Tongue (tissue), 2 donors: Measurements from ENCODE around the gene PIK3C2G. TPM values are rescaled to one million over a fixed set of nuclear protein-coding genes. Genes with fewer than 3 reads are reported as not detected.
"Not testable (repeated sequence)": the region's sequence is repeated elsewhere in the genome, so short reads cannot be mapped to it uniquely, and the experiment has no call there.

Source experiments
- DNase-seq: peaks from one replicate; pipeline ENCODE4 v3.0.0-alpha.2; 2015
- total RNA-seq: library from RNA; depleted of rRNA; stranded (reverse); fragments of >200 nt; gene quantifications from one replicate; pipeline ENCODE4 v1.2.3, GENCODE V29; 2014

The PIK3C2G gene, protein sequence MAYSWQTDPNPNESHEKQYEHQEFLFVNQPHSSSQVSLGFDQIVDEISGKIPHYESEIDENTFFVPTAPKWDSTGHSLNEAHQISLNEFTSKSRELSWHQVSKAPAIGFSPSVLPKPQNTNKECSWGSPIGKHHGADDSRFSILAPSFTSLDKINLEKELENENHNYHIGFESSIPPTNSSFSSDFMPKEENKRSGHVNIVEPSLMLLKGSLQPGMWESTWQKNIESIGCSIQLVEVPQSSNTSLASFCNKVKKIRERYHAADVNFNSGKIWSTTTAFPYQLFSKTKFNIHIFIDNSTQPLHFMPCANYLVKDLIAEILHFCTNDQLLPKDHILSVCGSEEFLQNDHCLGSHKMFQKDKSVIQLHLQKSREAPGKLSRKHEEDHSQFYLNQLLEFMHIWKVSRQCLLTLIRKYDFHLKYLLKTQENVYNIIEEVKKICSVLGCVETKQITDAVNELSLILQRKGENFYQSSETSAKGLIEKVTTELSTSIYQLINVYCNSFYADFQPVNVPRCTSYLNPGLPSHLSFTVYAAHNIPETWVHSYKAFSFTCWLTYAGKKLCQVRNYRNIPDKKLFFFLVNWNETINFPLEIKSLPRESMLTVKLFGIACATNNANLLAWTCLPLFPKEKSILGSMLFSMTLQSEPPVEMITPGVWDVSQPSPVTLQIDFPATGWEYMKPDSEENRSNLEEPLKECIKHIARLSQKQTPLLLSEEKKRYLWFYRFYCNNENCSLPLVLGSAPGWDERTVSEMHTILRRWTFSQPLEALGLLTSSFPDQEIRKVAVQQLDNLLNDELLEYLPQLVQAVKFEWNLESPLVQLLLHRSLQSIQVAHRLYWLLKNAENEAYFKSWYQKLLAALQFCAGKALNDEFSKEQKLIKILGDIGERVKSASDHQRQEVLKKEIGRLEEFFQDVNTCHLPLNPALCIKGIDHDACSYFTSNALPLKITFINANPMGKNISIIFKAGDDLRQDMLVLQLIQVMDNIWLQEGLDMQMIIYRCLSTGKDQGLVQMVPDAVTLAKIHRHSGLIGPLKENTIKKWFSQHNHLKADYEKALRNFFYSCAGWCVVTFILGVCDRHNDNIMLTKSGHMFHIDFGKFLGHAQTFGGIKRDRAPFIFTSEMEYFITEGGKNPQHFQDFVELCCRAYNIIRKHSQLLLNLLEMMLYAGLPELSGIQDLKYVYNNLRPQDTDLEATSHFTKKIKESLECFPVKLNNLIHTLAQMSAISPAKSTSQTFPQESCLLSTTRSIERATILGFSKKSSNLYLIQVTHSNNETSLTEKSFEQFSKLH (N-terminal part only)
- 3.6 TPM for total RNA-seq

DNA sequence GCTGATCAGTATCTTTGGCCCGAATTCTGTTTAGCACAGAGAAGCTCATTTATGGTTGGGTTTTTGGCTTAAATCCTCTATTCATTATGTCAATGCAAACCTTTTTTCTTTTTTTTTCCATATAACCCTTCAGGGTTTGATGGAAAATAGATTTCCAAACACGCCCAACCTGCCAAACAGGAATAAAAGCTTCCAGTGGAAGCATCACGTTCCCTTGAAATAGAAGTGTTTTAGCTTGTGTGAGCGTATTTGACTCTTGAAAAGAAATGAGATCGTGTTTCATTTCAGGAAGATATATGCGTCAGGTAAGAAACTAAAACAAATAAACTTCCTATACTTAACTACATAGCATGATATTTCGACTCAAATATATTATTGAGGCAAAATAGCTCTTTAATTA is at the start of gene PIK3C2G:
PIK3C2G (plus strand) TSS at position 246 of the 400 bp plus-strand sequence. CDS start 20,564 bp downstream, outside the sequence.
- DNase-seq, result peak; percentile 70

DNA sequence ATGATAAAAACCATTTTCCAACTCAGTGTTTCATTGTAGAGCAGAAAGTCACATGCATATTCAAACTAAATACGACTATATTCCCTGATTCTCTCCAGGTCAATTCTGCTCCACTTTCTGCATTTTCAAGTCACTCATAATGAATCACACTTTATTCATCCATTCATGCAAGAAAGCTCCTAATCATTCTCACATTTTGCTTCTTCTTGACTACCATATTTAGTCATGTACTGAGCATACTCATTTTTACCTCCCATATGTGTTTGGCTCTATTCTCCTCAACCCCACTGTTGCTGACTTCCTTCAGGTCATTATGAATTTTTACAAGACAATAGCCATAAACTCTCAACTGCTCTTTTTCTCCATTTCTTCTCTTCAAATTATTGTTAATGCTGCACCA is 43.4 kb upstream of the PIK3C2G start:
- no peak for DNase-seq

DNA sequence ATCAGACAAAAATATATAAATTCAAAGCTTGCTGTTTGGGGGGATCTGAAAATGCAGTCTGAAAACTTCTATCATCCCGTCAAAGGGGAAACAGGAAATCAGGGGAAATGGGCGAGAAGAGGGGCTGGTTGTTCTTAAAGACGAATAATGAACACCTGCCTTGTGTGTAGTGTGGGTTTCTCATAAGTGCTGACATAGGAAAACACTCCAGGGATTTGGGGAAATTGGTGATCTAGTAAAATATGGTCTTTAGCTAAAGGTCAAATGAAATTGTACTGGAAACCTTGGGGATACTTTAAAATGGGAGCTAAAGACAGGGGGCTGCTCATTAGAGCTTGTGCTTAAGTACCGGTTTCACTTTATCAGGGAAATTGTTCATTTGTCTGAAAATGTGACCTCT is 39.6 kb upstream of the PIK3C2G start:
- no peak for DNase-seq

DNA sequence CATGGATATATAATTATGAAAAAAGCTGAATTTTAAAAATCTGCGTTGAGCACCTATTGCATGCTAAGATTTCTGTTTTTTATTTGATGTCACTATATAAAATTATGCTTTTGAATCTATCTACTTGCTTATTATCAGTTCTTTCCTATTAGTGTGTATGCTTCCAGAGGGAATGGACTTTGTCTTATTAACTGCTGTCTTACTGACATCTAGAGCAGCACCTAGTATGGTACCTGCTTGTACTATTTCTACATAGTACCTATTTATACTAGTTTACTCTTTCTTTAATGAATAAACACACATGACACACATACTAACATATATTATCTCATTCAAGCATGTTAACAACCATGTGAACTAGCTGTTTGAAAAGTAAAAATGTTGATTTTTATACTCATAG is 38.6 kb upstream of the PIK3C2G start:
- DNase-seq, result no peak

DNA sequence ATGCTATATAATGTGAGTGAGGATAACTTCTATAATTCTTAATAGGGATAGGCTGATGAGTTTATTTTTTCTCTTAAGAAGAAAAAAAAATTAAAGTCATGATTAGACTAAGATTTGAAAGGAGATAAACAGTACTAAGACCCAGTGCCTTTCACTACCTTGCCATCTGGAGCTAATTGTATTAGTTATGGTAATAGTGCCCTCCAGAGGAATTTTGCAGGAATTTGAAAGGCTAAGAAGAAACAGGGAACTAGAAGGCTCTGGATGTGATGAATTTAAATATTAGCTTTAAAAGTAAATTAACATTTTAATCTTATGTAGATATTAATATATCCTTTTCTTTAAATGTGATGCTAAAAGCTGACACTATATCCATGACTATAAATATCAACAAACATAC is 36.6 kb upstream of the PIK3C2G start:
- DNase-seq, result peak; percentile 41

DNA sequence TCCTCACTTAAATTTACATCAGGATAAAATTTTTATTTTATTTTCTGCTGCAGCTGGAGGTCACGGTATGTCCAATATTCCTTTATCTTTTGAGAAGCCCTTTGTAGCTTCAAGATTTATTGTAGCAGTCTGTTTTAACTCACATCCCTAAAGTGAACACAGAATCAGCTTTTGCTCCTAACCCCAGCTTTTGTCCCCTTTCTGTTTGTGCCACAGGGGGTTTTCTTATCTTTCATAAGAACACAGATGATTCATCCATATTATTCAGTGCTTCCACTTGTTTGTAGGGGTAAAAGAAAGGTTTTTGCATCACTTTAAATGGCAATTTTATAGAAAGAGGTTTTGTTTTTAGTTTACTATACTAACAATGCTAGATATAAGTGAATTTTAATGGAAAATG is 21.8 kb upstream of the PIK3C2G start:
- DNase-seq, result no peak

DNA sequence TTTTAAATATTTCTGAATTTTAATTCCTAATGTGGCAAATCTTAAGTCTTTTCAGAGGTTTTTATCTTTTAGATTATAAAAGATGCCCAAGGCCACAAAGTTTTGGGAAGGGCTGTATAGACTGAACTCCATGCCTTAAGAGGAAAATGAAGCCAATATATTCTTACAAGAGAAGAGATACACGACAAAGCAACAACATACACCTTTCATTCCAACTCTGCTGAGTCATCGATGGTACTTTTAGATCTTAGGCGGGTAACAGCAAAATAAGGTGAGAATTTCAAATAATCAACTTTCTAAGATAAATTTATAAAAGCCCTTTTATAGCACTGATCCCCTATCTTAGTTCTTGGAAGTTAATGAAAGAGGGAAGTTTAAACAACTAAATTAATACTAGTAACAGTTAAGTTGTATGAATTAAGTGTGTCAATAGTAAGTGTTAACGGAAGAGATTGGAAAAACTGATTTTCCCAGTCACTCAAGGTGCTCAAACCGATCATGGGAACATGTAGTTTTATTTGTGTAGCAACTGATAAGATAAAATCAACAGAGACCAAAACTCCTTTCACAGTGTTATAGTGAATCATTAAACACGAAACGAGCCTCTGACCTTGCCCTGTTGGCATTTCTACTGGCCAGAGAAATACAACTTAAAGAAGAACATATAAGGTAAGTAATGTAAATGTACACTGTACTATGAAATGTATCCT is 18.8 kb upstream of the PIK3C2G start:
- DNase-seq, result no peak

DNA sequence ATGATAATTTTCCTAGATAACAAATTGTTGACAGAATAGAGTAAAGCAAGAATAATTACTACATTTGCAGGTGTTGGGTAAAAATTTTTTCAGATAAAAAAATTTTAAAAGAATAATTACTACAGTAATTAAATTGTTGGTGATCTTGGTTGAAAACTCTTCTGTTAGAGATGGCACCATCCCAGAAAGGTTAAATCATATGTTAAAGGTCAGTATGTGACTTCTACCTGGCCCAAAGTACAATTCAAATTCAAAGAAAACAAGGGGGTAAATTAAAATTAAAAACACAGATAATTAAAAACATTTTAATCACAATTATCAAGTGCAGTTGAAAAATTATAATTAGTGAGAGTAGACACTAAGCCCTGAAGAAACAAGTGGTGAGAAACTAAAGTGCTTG is 18.1 kb upstream of the PIK3C2G start:
- DNase-seq, result no peak

DNA sequence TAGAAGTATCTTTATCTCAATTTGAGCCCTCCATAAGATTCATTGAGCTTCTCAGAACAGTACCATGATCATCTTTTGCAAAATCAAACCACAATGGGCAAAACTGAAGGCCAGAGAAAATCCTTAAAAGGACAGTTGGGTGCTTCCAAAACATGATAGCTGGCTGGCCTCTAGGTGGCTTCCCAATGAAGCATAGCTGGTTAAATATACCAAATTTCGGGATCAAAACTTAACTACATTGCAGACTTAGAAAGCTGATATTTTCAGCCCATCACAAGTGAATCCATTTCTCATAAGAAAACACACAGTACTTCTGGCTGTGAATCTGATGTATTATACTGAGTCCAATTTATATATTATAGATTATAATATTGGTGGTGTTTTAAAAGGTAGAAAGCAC is 15.3 kb upstream of the PIK3C2G start:
- no peak for DNase-seq

DNA sequence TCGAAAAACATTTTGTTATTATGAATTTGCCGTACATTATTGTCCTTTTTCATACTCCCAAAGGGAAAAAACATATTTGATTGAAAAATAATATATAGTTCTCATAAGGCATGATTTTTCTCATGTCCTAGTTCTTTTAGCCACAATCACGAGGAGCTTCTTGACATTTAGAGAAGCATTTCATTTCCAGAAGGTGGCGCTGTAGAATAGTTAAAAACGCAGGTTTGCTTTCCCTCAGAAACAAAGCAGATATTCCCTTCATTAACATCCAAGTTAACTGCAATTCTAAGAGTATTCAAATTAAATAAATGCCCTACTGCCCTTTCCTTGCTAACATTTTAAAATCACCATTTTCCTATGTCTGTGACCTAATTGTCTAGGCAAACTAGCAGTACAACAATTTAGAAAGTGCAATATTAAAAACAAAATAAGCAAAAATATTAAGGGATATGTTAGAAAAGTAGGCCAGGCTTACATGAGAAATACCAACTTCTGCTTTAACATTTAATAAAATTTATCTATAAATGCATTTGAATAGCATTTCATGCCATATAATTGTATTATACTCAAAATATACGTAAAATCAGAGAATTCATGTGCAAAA is 10.9 kb upstream of the PIK3C2G start:
- peak; percentile 91 for DNase-seq

DNA sequence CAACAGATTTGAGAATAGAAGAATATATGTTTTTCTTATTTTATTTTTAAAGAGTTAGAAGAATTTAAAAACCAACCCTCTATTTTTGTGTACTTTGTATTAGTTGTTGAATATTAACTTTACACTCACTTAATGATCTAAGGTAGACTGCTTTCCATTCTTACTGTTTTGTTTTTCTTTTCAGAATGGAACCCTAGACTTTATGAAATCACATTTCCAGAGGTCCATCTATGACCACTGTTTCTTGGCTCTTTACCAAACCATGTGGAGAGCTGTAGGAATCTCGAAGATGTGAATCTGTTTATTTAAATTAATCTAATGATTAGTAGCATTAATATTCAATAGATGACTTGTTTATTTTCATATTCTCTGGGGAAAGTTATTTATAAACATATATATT is 7.2 kb upstream of the PIK3C2G start:
- no peak for DNase-seq

DNA sequence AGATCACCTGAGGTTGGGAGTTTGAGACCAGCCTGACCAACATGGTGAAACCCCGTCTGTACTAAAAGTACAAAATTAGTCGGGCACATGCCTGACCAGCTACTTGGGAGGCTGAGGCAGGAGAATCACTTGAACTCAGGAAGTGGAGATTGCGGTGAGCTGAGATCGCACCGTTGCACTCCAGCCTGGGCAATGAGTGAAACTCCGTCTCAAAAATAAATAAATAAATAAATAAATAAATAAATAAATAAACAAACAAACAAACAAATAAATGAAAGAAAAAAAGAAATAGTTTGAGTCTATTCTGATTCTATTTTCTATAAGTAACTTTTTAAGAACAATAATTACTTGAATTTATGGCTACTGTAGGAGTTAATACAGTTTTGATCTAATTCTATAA is 6.3 kb upstream of the PIK3C2G start:
- DNase-seq, result not testable (repeated sequence)

DNA sequence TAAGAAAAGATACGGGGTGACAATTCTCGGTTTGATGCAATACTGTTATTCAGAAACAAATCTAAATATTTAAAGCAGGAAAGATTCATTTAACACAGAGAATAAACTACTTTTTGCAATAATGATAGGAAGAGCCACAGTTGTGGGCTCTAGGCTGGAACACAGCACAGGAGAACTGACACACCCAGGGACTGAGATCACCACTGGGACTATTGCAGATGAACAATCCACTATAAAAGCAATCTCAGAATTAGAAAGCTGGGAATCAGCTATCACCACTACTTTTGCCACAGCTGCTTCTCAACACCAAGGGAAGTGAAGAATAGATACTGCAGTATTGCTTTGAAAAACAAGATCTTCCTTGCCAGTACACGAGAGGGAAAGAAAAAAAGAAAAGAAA is 4.1 kb upstream of the PIK3C2G start:
- DNase-seq, result no peak

DNA sequence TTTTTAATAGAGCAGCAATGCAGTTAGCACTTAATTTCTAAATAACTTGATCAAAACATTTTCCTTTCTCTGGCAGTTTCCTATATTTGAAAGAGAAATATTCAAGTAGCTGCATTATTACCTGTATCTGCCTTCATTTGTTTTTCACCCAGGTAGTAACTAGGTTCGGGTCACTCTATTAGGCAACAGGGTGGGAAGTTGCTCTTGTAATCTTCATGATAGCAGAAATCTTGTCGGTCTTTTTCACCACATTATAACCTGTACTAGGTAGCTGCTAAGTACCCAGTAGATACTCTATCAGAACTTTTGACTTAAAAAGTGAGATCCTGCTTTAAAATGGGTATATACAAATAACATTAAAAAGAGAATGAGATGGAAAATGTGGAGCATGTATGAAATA is 2.4 kb upstream of the PIK3C2G start:
- DNase-seq, result no peak

DNA sequence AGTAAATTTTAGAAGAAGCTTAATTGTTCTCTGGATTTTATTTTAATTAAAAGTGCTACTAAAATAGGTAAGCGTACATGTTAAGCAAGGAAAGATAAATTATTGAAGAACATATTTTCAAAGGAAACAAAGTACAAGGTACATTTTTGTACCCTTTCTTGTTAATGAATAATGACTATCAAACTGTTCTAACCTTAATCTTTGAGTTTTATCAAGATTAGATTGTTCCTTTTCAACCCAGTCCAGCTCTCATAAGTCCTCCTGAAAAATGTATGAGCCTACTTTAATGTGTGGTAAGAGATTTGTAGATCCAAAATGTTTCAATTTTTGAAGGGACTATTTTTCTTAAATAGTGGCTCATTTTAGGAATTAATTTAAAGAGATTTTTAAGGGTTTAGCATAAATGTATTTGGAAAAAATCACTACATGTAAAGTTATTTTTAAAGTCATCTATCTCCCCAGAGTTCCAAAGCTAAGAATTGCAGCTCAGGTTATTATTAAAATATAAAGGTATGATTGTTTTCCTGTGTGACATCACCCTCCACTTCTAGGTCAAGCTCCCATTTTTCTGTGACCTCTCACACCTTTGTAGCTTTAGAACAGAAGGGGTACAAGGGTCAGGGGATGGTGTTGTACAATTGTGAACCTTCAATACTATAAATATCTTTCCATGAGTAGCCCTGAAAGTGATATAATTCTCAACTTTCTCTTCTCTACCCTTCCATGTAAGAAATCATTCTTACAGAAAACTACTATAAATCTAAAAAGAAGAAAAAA is 1.2 kb upstream of the PIK3C2G start:
- DNase-seq, result no peak

DNA sequence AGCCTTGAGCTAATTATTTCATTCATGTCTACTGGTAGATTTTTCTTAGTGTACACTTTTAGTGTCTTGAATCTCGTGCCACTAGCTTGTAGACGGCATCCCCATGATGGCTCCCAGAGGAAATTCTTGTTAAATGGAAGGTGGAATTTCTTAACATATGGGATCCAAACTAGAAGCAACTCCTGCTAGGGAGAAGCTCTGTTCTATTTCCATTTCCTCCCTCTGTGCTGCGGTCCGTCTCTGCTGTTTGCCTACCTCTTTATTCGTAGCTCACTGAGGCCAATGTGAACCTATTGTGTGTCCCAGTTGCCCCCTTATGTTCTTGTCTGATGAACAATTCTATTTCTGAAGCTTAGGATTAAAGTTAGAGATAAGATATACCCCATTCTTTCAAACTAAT is 588 bp downstream of the PIK3C2G start:
- no peak for DNase-seq

DNA sequence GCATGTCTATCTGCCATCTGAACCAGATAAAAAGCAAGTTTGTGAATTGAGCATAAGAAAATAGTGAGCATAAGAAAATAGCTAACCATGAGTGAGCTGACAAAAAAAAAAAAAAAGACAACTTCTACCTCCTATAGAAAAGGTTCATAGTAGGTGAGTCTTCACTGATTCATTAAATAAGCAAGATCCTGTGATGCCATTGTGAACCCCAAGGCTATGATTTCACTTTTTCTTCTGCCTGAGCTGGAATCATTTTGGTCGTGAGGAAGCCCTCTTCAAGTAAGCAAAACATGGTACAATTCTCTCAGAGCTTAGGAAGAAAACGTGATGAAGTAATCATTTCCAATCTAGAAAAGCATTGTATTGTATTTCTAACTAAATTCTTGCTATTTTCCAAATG is 1.2 kb downstream of the PIK3C2G start:
- DNase-seq, result no peak

DNA sequence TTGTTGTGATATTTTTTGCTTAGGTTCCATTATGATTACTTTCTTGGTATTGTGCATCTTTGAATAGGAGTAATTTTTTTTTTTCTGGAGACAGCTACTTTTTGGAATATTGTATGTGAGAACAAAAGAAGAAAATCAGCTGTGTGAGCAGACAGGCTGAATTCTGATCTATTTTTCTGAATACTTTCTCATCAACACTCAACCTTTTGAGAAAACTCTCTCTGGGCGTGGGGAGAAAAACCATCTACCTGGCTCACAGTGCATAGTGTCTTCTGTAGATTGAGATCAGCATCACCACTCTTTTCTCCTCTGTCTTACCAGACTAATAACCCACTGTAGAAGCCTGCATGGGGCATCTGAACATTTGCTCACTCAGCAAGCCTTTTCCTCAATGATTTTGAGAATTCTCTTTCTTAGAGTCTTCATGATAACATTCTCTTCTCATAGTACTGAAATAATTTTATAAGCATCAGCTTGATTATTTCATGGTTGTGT is 3.3 kb downstream of the PIK3C2G start:
- no peak for DNase-seq

DNA sequence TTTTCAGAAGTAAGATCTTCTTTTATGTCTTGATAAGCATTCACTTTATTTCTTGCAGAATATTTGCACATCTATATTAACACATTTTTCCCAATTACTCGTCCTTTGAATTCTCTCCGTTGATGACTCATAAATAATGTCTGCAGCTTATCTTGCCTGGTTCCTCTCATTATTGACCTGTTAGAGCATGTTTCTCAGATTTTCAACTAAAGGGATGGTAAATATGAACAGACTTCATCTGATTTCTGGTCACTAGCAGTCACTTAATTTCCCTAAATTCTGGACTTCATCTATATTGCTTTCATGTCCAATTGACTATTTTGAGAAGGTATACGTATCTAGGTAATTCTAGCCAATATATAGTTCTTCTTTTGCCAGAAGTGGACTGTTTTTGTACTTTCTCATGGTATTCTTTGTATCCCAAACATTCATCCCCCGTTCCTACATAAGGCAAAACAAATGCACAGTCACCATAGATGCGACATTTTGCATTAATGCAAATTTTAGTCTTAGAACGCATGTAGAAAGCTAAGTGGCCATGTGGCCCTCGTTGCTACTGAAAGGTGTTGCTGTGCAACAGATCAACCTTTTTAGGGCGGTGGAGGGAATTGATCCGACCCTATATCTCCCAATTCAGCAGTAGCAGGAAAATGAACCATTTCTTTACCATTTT is 6.2 kb downstream of the PIK3C2G start:
- DNase-seq, result no peak

DNA sequence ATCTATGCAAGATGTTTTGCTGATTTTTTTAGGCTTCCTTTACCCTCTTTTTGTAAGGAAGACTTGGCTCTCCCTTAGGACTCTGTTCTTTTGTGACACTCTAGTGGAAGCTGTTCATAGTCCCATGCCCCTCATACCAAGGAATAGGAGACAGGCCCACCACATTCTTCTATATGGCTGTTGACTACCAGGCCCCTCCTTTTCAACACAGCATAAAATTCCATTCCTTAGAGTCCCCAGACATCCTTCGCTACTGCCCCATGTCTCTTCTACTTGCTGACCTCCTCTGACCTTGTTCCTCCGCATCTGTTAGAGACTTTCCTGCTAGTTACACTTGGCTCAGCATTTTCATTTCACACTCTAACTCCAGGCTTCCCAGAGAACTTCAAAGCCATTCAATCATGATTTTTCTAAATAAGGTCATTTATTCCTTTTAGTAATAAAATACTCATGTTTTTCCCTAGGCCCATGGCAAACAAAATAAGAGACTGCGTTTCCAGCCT is 9.7 kb downstream of the PIK3C2G start:
- DNase-seq, result no peak
